ENCODE data around the gene CENPX. TPM values are rescaled to one million over a fixed set of nuclear protein-coding genes. Genes with fewer than 3 reads are reported as not detected.

CENPX gene
- polyA plus RNA-seq, 1 donor (not counting 4 experiments of a cell fraction or from before 2014, with no cell fraction given), result 48.2 TPM

GRCh38 chr17:82053556-82054263 is 31.0 kb upstream of the CENPX start:
- no peak overlapping the region for H2AFZ ChIP-seq (ENCODE audit: control insufficient read depth, low read length)
- no peak for FAIRE-seq
- DNase-seq (ENCODE audit: low read depth, low spot score), result no peak
- peaks cover 25% of the 10 kb centered on the region for H3K79me2 ChIP-seq (ENCODE audit: control insufficient read depth, insufficient read depth, low read length)
- dilution Hi-C loops (cut with MboI; ENCODE audit: extremely low pct_ligation_motif_present, low sequenced_read_pairs), result no loop called here
- no peaks in the 10 kb centered on the region for H3K27me3 ChIP-seq (ENCODE audit: control insufficient read depth, extremely low read depth, insufficient read depth, low read length)
- H3K9me1 ChIP-seq (ENCODE audit: control insufficient read depth, extremely low read depth, insufficient read depth, low read length), result no peaks in the 10 kb centered on the region
- H3K4me1 ChIP-seq (ENCODE audit: control insufficient read depth, extremely low read depth, insufficient read depth, low read length), result peaks cover 11% of the 10 kb centered on the region
- TF ChIP-seq CTCF (optimal IDR thresholded peaks at IDR 0.05 in 1 of 3, IDR thresholded peaks at IDR 0.05 in 1 of 3, conservative IDR thresholded peaks at IDR 0.05 in 1 of 3; ENCODE audit: extremely low read depth in 1 of 3, insufficient read depth in 2 of 3, low read length in 3 of 3) (no peak), EZH2 (IDR thresholded peaks at IDR 0.05; ENCODE audit: low read length) (no peak)
- no peak overlapping the region for H3K4me3 ChIP-seq (ENCODE audit: control insufficient read depth in 2 of 3, extremely low read depth in 1 of 3, insufficient read depth in 2 of 3, low read depth in 1 of 3, low read length in 3 of 3)
- H3K4me2 ChIP-seq (ENCODE audit: control insufficient read depth, extremely low read depth, insufficient read depth, low read depth, low read length), result no peak overlapping the region
- H3K36me3 ChIP-seq (ENCODE audit: control insufficient read depth in 2 of 2, extremely low read depth in 1 of 2, insufficient read depth in 2 of 2, low read length in 2 of 2), result peaks cover 24 to 30% of the 10 kb centered on the region in 2 experiments
- H3K9me3 ChIP-seq (ENCODE audit: control insufficient read depth, low read depth, low read length), result no peaks in the 10 kb centered on the region
- H4K20me1 ChIP-seq (ENCODE audit: control insufficient read depth, extremely low read depth, insufficient read depth, low read length), result no peaks in the 10 kb centered on the region
- H3K27ac ChIP-seq (ENCODE audit: control insufficient read depth, insufficient read depth, low read length), result no peak overlapping the region
- H3K9ac ChIP-seq (ENCODE audit: control insufficient read depth, extremely low read depth, insufficient read depth, low read length), result no peak overlapping the region

- Histone ChIP-seq H3K9me3 (ENCODE audit: control insufficient read depth, low read depth, low read length) (no peaks in the 10 kb centered on the region), H3K9me1 (ENCODE audit: control insufficient read depth, extremely low read depth, insufficient read depth, low read length) (no peaks in the 10 kb centered on the region), H3K36me3 (ENCODE audit: control insufficient read depth in 2 of 2, extremely low read depth in 1 of 2, insufficient read depth in 2 of 2, low read length in 2 of 2) (peaks cover 28 to 32% of the 10 kb centered on the region in 2 experiments), H3K4me3 (ENCODE audit: control insufficient read depth in 2 of 3, extremely low read depth in 1 of 3, insufficient read depth in 2 of 3, low read depth in 1 of 3, low read length in 3 of 3) (peak overlapping the region; percentile 84 to 95 (median 87)), H3K79me2 (ENCODE audit: control insufficient read depth, insufficient read depth, low read length) (peaks cover 25% of the 10 kb centered on the region), H3K27ac (ENCODE audit: control insufficient read depth, insufficient read depth, low read length) (no peak overlapping the region), H3K27me3 (ENCODE audit: control insufficient read depth, extremely low read depth, insufficient read depth, low read length) (no peaks in the 10 kb centered on the region), H3K9ac (ENCODE audit: control insufficient read depth, extremely low read depth, insufficient read depth, low read length) (peak overlapping the region; percentile 80), H2AFZ (ENCODE audit: control insufficient read depth, low read length) (no peak overlapping the region), H3K4me2 (ENCODE audit: control insufficient read depth, extremely low read depth, insufficient read depth, low read depth, low read length) (peak overlapping the region; percentile 91), H4K20me1 (ENCODE audit: control insufficient read depth, extremely low read depth, insufficient read depth, low read length) (no peaks in the 10 kb centered on the region), H3K4me1 (ENCODE audit: control insufficient read depth, extremely low read depth, insufficient read depth, low read length) (peaks cover 11% of the 10 kb centered on the region)
- FAIRE-seq (no peak), DNase-seq (ENCODE audit: low read depth, low spot score) (no peak)
- dilution Hi-C loops (cut with MboI; ENCODE audit: extremely low pct_ligation_motif_present, low sequenced_read_pairs), result no loop called here
- TF ChIP-seq CTCF (optimal IDR thresholded peaks at IDR 0.05 in 1 of 3, IDR thresholded peaks at IDR 0.05 in 1 of 3, conservative IDR thresholded peaks at IDR 0.05 in 1 of 3; ENCODE audit: extremely low read depth in 1 of 3, insufficient read depth in 2 of 3, low read length in 3 of 3) (no peak), EZH2 (IDR thresholded peaks at IDR 0.05; ENCODE audit: low read length) (no peak)
These were observed 30.5 kb upstream of the CENPX start for GRCh38 chr17:82053130-82053529.
